Neural cell (in vitro differentiated cells): ENCODE measurements around the gene CTNNA2. TPM values are rescaled to one million over a fixed set of nuclear protein-coding genes. Genes with fewer than 3 reads are reported as not detected.

Experiments used
- H2AFZ ChIP-seq: fragments of 200-600, 300-800 bp; sonication (generic), shearing (Covaris generic); 2 replicates; pipeline ENCODE4 v1.6.0; 2014; ENCODE audit warnings: low read depth, mild to moderate bottlenecking, antibody characterized with exemption, low read length, moderate library complexity
- H3F3A ChIP-seq: fragments of 200-600 bp; shearing (Covaris generic); 2 replicates; pipeline ENCODE4 v1.6.1; 2016; ENCODE audit warnings: mild to moderate bottlenecking, moderate library complexity, mixed read lengths, antibody characterized with exemption, low read length; ENCODE audit not compliant: insufficient read depth, poor library complexity, severe bottlenecking
- H3K27ac ChIP-seq: fragments of 200-600, 300-800 bp; sonication (generic), shearing (Covaris generic); 2 replicates; pipeline ENCODE4 v1.5.1; 2014; ENCODE audit warnings: mild to moderate bottlenecking, low read length, moderate library complexity
- H3K27me3 ChIP-seq: fragments of 300-800, 200-600 bp; sonication (generic), shearing (Covaris generic); 2 replicates; pipeline ENCODE4 v1.6.0; 2014; ENCODE audit warnings: mild to moderate bottlenecking, low read depth, low read length, moderate library complexity; ENCODE audit not compliant: insufficient read depth
- H3K36me3 ChIP-seq: fragments of 300-800, 200-600 bp; sonication (generic), shearing (Covaris generic); 2 replicates; pipeline ENCODE4 v1.5.1; 2014; ENCODE audit warnings: mild to moderate bottlenecking, antibody characterized with exemption, low read length, moderate library complexity; ENCODE audit not compliant: insufficient read depth
- H3K4me2 ChIP-seq: fragments of 300-800, 200-600 bp; sonication (generic), shearing (Covaris generic); 2 replicates; pipeline ENCODE4 v1.6.0; 2014; ENCODE audit warnings: mild to moderate bottlenecking, low read length
- H3K4me3 ChIP-seq: fragments of 300-800, 200-600 bp; sonication (generic), shearing (Covaris generic); 2 replicates; pipeline ENCODE4 v1.5.1; 2014; ENCODE audit warnings: mild to moderate bottlenecking, low read length, moderate library complexity
- H3K79me2 ChIP-seq: fragments of 200-600 bp; shearing (Covaris generic); replicated peaks from 2 replicates; pipeline ENCODE4 v1.6.0; 2014; ENCODE audit warnings: mild to moderate bottlenecking, low read length, moderate library complexity; ENCODE audit not compliant: insufficient read depth
- H3K9ac ChIP-seq: fragments of 300-800, 200-600 bp; sonication (generic), shearing (Covaris generic); 2 replicates; pipeline ENCODE4 v1.6.1; 2016; ENCODE audit warnings: mild to moderate bottlenecking, low read length, mixed read lengths
- H3K9me2 ChIP-seq: fragments of 200-600 bp; shearing (Covaris generic); 2 replicates; pipeline ENCODE4 v1.6.1; 2016; ENCODE audit warnings: mild to moderate bottlenecking, low read length, mixed read lengths; ENCODE audit not compliant: insufficient read depth
- H3K9me3 ChIP-seq: fragments of 200-600, 300-800 bp; sonication (generic), shearing (Covaris generic); 2 replicates; pipeline ENCODE4 v1.6.1; 2016; ENCODE audit warnings: mild to moderate bottlenecking, mixed run types, low read length, moderate library complexity, mixed read lengths
- H4K20me1 ChIP-seq: fragments of 200-600 bp; shearing (Covaris generic); 2 replicates; pipeline ENCODE4 v1.6.1; 2016; ENCODE audit warnings: mild to moderate bottlenecking, mixed run types; ENCODE audit not compliant: insufficient read depth
- EP300 ChIP-seq: fragments of 450-650 bp; conservative IDR thresholded peaks from 2 replicates; pipeline ENCODE4 v1.6.1; 2014; ENCODE audit warnings: antibody characterized with exemption, mild to moderate bottlenecking, moderate library complexity; ENCODE audit not compliant: poor library complexity, severe bottlenecking
- EZH2 ChIP-seq: fragments of 200-600, 300-800 bp; shearing (Covaris generic), sonication (generic); IDR thresholded peaks from 2 replicates; pipeline ENCODE4 v1.6.1; 2014; ENCODE audit warnings: antibody characterized with exemption, low read length, borderline replicate concordance, mild to moderate bottlenecking; ENCODE audit not compliant: insufficient read depth, poor library complexity, severe bottlenecking
- MXI1 ChIP-seq: fragments of 450-650 bp; conservative IDR thresholded peaks from 2 replicates; pipeline ENCODE4 v1.6.1; 2014; ENCODE audit warnings: antibody characterized with exemption, mild to moderate bottlenecking; ENCODE audit not compliant: poor library complexity, severe bottlenecking
- POLR2AphosphoS5 ChIP-seq: IDR thresholded peaks from 2 replicates; pipeline ENCODE4 v1.6.1; 2012
- RAD21 ChIP-seq: fragments of 450-650 bp; conservative IDR thresholded peaks from 2 replicates; pipeline ENCODE4 v1.6.1; 2014; ENCODE audit warnings: antibody characterized with exemption, mild to moderate bottlenecking, moderate library complexity
- SMC3 ChIP-seq: fragments of 450-650 bp; conservative IDR thresholded peaks from 2 replicates; pipeline ENCODE4 v1.6.1; 2014; ENCODE audit warnings: antibody characterized with exemption, mild to moderate bottlenecking, moderate library complexity; ENCODE audit not compliant: poor library complexity
- TAF1 ChIP-seq: IDR thresholded peaks from 2 replicates; pipeline ENCODE4 v1.6.1; 2012; ENCODE audit warnings: low read depth
- polyA plus RNA-seq: library from polyadenylated mRNA; depleted of rRNA; stranded (reverse); fragments of >200 nt; gene quantifications from 2 replicates; pipeline ENCODE4 v1.2.3, GENCODE V29; 2014
- TF ChIP-seq, protein P1 (sequence below): IDR thresholded peaks from 2 replicates; pipeline ENCODE4 v1.6.1; 2012; ENCODE audit warnings: borderline replicate concordance
- TF ChIP-seq, protein P2 (sequence below): fragments of 450-650 bp; IDR thresholded peaks from 2 replicates; pipeline ENCODE4 v1.5.1; 2014; ENCODE audit warnings: antibody characterized with exemption, mild to moderate bottlenecking, moderate library complexity; ENCODE audit not compliant: poor library complexity, severe bottlenecking

Gene CTNNA2
- polyA plus RNA-seq, 1 donor from 2014 or later, result 194 TPM

DNA sequence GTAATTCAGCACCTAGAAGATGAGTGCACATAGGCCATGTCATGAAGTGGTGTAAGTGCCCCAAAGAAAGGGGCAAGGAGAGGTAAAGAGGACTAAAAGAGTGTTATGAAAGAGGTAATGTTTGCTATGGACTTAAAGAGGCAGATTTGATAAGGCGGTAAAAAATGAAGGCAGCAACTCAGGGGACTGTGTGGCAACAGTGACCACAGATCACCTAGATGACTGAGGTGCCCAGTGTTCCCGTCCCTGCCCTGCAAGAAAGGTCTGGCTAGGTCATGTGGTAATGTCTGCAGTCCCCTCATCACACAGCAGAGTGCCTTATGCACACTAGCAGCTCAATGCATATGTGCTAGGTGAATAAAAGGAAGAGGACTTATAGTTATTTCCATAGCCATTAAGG is 434.9 kb downstream of the CTNNA2 start:
- Histone ChIP-seq H2AFZ (no peak overlapping the region), H3F3A (peaks cover 4% of the 10 kb centered on the region), H3K9me3 (no peaks in the 10 kb centered on the region), H3K4me2 (no peak overlapping the region), H3K27me3 (no peaks in the 10 kb centered on the region), H3K9me2 (no peaks in the 10 kb centered on the region), H3K4me3 (no peak overlapping the region), H3K27ac (no peak overlapping the region), H3K36me3 (no peaks in the 10 kb centered on the region), H3K79me2 (no peaks in the 10 kb centered on the region), H3K9ac (no peak overlapping the region), H4K20me1 (no peaks in the 10 kb centered on the region)
- TF ChIP-seq MXI1 (no peak), POLR2AphosphoS5 (no peak), EP300 (no peak), SMC3 (no peak)
- TF ChIP-seq, protein P1, sequence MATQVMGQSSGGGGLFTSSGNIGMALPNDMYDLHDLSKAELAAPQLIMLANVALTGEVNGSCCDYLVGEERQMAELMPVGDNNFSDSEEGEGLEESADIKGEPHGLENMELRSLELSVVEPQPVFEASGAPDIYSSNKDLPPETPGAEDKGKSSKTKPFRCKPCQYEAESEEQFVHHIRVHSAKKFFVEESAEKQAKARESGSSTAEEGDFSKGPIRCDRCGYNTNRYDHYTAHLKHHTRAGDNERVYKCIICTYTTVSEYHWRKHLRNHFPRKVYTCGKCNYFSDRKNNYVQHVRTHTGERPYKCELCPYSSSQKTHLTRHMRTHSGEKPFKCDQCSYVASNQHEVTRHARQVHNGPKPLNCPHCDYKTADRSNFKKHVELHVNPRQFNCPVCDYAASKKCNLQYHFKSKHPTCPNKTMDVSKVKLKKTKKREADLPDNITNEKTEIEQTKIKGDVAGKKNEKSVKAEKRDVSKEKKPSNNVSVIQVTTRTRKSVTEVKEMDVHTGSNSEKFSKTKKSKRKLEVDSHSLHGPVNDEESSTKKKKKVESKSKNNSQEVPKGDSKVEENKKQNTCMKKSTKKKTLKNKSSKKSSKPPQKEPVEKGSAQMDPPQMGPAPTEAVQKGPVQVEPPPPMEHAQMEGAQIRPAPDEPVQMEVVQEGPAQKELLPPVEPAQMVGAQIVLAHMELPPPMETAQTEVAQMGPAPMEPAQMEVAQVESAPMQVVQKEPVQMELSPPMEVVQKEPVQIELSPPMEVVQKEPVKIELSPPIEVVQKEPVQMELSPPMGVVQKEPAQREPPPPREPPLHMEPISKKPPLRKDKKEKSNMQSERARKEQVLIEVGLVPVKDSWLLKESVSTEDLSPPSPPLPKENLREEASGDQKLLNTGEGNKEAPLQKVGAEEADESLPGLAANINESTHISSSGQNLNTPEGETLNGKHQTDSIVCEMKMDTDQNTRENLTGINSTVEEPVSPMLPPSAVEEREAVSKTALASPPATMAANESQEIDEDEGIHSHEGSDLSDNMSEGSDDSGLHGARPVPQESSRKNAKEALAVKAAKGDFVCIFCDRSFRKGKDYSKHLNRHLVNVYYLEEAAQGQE, result no peak

DNA sequence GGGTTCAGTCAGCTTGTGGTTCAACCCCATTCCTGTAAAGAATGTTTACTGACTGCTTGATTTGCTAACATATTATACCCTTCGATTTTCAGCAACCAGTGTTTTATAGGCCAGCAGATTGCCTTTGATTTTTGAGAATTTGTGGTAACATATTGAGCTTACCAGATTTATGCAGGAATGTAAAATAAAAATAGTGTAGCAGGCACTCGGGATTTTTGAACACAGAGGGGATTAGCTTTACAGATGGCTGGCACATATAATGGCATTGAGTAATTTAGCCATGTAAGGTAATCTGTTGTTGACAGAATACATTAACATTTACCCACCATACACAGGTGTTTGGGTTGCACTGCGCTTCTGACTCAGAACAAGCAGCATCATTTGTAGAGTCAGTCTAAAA is 437.7 kb downstream of the CTNNA2 start:
- Histone ChIP-seq H3K4me2 (no peak overlapping the region), H3K27me3 (no peaks in the 10 kb centered on the region)
- TF ChIP-seq MXI1, result no peak
- TF ChIP-seq RAD21, result no peak
- TF ChIP-seq TAF1, result no peak
- TF ChIP-seq, protein P2, sequence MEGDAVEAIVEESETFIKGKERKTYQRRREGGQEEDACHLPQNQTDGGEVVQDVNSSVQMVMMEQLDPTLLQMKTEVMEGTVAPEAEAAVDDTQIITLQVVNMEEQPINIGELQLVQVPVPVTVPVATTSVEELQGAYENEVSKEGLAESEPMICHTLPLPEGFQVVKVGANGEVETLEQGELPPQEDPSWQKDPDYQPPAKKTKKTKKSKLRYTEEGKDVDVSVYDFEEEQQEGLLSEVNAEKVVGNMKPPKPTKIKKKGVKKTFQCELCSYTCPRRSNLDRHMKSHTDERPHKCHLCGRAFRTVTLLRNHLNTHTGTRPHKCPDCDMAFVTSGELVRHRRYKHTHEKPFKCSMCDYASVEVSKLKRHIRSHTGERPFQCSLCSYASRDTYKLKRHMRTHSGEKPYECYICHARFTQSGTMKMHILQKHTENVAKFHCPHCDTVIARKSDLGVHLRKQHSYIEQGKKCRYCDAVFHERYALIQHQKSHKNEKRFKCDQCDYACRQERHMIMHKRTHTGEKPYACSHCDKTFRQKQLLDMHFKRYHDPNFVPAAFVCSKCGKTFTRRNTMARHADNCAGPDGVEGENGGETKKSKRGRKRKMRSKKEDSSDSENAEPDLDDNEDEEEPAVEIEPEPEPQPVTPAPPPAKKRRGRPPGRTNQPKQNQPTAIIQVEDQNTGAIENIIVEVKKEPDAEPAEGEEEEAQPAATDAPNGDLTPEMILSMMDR, result no peak
- no peak for TF ChIP-seq POLR2AphosphoS5
- TF ChIP-seq EP300, result no peak
- no peak for TF ChIP-seq EZH2
- TF ChIP-seq, protein P1, result no peak
- TF ChIP-seq SMC3, result no peak

More for the DNA sequence above, 437.7 kb downstream of the CTNNA2 start:
- peaks cover 3% of the 10 kb centered on the region for H3F3A ChIP-seq
- no peaks in the 10 kb centered on the region for H3K9me3 ChIP-seq
- H3K9ac ChIP-seq, result no peak overlapping the region
- no peaks in the 10 kb centered on the region for H3K9me2 ChIP-seq
- H3K4me3 ChIP-seq, result no peak overlapping the region
- no peaks in the 10 kb centered on the region for H3K79me2 ChIP-seq
- H3K36me3 ChIP-seq, result peaks cover 4% of the 10 kb centered on the region
- H3K27ac ChIP-seq, result no peak overlapping the region
- H4K20me1 ChIP-seq, result no peaks in the 10 kb centered on the region
- H2AFZ ChIP-seq, result no peak overlapping the region
